Activated CD8-positive, alpha-beta memory T cell treated with anti-CD3 and anti-CD28 coated beads, Interleukin-2, amount 50 U/mL, for 1 hour (primary cell): Measurements from ENCODE around the gene ZNF416.
A peak's percentile ranks its signal among the peaks of the same experiment; 100 is the strongest.

Source experiments
- DNase-seq: peaks from one replicate; pipeline ENCODE4 v3.0.0-alpha.2; 2020; ENCODE audit errors: extremely low read depth

Gene ZNF416

GRCh38 chr19:57559008-57559403 lies 19.7 kb downstream of the ZNF416 start:
- no peak for DNase-seq

GRCh38 chr19:57558525-57558924 lies 20.2 kb downstream of the ZNF416 start:
- DNase-seq = no peak

GRCh38 chr19:57557659-57558058 lies 21.1 kb downstream of the ZNF416 start:
- DNase-seq = no peak

- no peak for DNase-seq
Observed at GRCh38 chr19:57552432-57552831, 26.3 kb downstream of the ZNF416 start.

- DNase-seq = no peak
Observed at GRCh38 chr19:57546513-57546912, 32.2 kb downstream of the ZNF416 start.

GRCh38 chr19:57537953-57538547 lies 40.7 kb downstream of the ZNF416 start:
- no peak for DNase-seq

DNA sequence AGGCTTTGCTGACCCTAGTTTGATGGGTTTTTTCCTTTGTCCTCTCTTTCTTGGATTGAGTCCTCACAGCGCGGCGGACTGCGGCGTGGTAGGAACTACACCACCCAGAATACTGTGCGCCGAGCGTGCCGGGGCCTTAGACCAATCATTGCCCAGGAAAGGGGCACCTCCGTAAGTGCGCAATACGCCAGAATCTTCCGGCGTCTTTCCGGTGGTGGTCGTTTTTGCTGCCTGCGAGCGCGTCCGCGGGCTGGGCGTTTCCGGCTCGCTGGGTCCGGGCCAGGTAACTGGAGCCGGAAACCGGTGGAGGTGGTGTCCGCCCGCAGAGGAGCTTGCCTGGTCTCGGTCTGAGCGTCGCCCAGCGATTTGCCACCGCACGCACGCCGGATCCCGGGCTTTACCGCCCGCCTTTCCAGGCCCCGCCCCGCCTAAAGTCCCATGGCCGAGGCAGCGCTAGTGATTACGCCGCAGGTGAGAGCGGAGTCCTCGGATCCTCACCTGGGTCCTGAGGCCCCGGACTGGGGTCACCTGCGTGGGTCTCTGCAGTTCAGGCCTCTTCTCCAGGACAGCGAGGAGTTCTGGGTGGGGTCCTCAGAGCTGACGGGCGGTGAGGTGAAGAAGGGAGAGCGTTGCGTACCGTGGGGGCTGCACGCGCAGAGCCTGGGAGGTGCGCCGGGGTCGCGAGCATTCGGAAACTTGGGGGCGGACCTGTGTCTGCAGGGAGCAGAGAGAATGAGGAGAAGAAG lies 51.4 kb downstream of the ZNF416 start, which contains the start of gene ZNF549:
TSS of gene ZNF549 (plus strand) at position 221 of the 746 bp plus-strand sequence. CDS start at position 439, 218 bp downstream.
- peak; percentile 79 for DNase-seq
